Measurements from ENCODE around the gene NSUN7.

- TF ChIP-seq, protein P1, sequence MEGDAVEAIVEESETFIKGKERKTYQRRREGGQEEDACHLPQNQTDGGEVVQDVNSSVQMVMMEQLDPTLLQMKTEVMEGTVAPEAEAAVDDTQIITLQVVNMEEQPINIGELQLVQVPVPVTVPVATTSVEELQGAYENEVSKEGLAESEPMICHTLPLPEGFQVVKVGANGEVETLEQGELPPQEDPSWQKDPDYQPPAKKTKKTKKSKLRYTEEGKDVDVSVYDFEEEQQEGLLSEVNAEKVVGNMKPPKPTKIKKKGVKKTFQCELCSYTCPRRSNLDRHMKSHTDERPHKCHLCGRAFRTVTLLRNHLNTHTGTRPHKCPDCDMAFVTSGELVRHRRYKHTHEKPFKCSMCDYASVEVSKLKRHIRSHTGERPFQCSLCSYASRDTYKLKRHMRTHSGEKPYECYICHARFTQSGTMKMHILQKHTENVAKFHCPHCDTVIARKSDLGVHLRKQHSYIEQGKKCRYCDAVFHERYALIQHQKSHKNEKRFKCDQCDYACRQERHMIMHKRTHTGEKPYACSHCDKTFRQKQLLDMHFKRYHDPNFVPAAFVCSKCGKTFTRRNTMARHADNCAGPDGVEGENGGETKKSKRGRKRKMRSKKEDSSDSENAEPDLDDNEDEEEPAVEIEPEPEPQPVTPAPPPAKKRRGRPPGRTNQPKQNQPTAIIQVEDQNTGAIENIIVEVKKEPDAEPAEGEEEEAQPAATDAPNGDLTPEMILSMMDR (IDR thresholded peaks at IDR 0.05), result no peak
- TF ChIP-seq POLR2A (IDR thresholded peaks at IDR 0.05), result no peak
These were observed 15.3 kb upstream of the NSUN7 start for GRCh38 chr4:40734497-40734896.
